Stimulated activated CD4-positive, alpha-beta T cell treated with anti-CD3 and anti-CD28 coated beads, Interleukin-1b, Interleukin-23, amount 100 ng/mL, for 4 hours (primary cell): Measurements from ENCODE around the gene ITGB1BP2.
"Not testable (repeated sequence)": the region's sequence is repeated elsewhere in the genome, so short reads cannot be mapped to it uniquely, and the experiment has no call there.

Source experiments
- DNase-seq, 2 donors: peaks; one replicate each; pipeline ENCODE4 v3.0.0-alpha.2; 2020; ENCODE audit warnings: low read depth in 2 of 2

The ITGB1BP2 gene

GRCh38 chrX:71301195-71301924 is at the start of gene ITGB1BP2:
Gene ITGB1BP2 (plus strand): TSS chrX:71301750. CDS start chrX:71301807, 57 bp downstream.
- no peak for DNase-seq

GRCh38 chrX:71252221-71252620 is 49.3 kb upstream of the ITGB1BP2 start:
- DNase-seq = no peak

GRCh38 chrX:71253253-71254091 is 48.1 kb upstream of the ITGB1BP2 start:
- DNase-seq = no peak

- DNase-seq = peak; percentile 56 to 63
These were observed 47.2 kb upstream of the ITGB1BP2 start, which contains the start of gene ZMYM3 for GRCh38 chrX:71254092-71254963. Gene ZMYM3 (minus strand): TSS chrX:71254140. CDS start chrX:71253255, 885 bp downstream.

GRCh38 chrX:71256051-71256450 is 45.5 kb upstream of the ITGB1BP2 start:
- DNase-seq = no peak

- no peak for DNase-seq
These were observed 44.7 kb upstream of the ITGB1BP2 start for GRCh38 chrX:71256856-71257255.

GRCh38 chrX:71268624-71269023 is 32.9 kb upstream of the ITGB1BP2 start:
- not testable (repeated sequence) for DNase-seq

GRCh38 chrX:71269801-71270395 is 31.7 kb upstream of the ITGB1BP2 start:
- DNase-seq = no peak

GRCh38 chrX:71272313-71272712 is 29.2 kb upstream of the ITGB1BP2 start:
- not testable (repeated sequence) for DNase-seq

- DNase-seq = not testable (repeated sequence)
These were observed 20.2 kb upstream of the ITGB1BP2 start for GRCh38 chrX:71281300-71281699.

- peak; percentile 23 to 47 for DNase-seq
These were observed 18.8 kb upstream of the ITGB1BP2 start for GRCh38 chrX:71282514-71283402.

- peak; percentile 52 to 77 for DNase-seq
These were observed 18.0 kb upstream of the ITGB1BP2 start, which contains the start of gene NONO for GRCh38 chrX:71283403-71284143. Gene NONO (plus strand): TSS chrX:71283635. CDS start chrX:71290638, 7,003 bp downstream.

GRCh38 chrX:71285929-71286328 is 15.6 kb upstream of the ITGB1BP2 start:
- no peak for DNase-seq

GRCh38 chrX:71291381-71291780 is 10.2 kb upstream of the ITGB1BP2 start:
- no peak for DNase-seq

GRCh38 chrX:71292669-71293365 is 8.7 kb upstream of the ITGB1BP2 start:
- no peak for DNase-seq

GRCh38 chrX:71296806-71297205 is 4.7 kb upstream of the ITGB1BP2 start:
- no peak for DNase-seq

- no peak for DNase-seq
These were observed 3.4 kb upstream of the ITGB1BP2 start for GRCh38 chrX:71298119-71298518.

- not testable (repeated sequence) for DNase-seq
These were observed 1.5 kb upstream of the ITGB1BP2 start for GRCh38 chrX:71300064-71300463.

GRCh38 chrX:71300495-71300894 is 1.1 kb upstream of the ITGB1BP2 start:
- DNase-seq = not testable (repeated sequence)
